ENCODE results near the gene TACC3.

GRCh38 chr4:1720163-1720983, 948 bp upstream of the TACC3 start:
- TF ChIP-seq, protein P1, sequence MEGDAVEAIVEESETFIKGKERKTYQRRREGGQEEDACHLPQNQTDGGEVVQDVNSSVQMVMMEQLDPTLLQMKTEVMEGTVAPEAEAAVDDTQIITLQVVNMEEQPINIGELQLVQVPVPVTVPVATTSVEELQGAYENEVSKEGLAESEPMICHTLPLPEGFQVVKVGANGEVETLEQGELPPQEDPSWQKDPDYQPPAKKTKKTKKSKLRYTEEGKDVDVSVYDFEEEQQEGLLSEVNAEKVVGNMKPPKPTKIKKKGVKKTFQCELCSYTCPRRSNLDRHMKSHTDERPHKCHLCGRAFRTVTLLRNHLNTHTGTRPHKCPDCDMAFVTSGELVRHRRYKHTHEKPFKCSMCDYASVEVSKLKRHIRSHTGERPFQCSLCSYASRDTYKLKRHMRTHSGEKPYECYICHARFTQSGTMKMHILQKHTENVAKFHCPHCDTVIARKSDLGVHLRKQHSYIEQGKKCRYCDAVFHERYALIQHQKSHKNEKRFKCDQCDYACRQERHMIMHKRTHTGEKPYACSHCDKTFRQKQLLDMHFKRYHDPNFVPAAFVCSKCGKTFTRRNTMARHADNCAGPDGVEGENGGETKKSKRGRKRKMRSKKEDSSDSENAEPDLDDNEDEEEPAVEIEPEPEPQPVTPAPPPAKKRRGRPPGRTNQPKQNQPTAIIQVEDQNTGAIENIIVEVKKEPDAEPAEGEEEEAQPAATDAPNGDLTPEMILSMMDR (IDR thresholded peaks at IDR 0.05; ENCODE audit: low read length): no peak
- no peak for TF ChIP-seq EZH2 (optimal IDR thresholded peaks at IDR 0.05; ENCODE audit: low read depth, low read length)
